GM18858 (cell line): ENCODE measurements around the gene CAPN14.

ENCODE experiments used
- ATAC-seq: cut with Tn5 transposase; IDR thresholded peaks from one replicate; pipeline ENCODE4 v1.9.1; 2021; ENCODE audit not compliant: unreplicated experiment

Gene CAPN14

DNA sequence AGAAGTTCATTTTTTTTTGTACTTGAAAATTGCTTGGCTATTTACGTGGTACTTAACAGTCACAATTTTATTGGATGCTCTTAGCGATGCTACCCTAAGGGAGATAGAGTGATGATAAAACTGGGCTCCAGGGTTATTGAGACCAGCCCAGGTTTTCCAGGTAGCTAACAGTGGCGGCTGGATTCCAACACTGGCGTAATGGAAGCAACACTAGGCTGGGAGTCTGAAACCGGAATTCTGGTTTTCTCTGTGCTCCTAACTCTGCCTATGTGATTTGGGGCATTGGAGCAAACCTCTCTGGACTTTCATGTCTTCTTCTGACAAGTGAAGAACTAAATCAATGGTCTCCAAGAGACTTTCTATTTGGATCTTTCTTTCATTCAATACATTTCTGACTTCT, 69.7 kb downstream of the CAPN14 start:
- ATAC-seq, result no peak

- ATAC-seq, result no peak
Observed at GRCh38 chr2:31142110-31142509, 75.2 kb downstream of the CAPN14 start.

DNA sequence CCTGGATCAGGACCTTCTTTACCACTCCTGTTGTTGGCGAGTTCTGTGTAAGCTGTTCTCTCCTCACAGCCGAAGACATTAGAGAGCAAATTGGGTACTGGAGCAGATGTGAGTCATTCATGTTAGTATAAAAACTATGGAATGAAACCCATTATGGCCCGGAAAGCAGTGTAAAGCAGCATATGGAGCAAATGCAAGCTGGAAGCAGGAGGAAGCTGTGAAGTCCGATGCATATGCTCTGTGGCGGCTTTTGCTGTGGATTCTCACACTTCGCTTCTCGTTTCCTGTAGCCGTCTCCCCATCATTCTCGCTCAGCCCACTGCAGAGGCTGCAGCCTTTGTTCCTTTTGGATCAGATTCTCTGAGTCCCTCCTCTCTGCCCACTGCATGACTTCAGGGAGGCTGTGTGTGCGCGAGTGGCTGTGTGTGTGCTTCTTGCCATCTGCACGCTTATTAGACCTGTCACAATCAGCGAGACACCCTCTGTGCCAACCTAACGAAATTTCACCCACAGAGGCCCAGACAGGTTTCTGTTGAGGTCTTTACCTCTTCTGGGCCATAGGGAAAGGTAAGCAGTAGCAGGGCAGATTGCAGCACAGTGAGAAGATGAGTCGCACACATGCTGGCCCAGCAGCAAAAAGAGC, 75.8 kb downstream of the CAPN14 start:
- no peak for ATAC-seq

GRCh38 chr2:31140151-31140550, 77.2 kb downstream of the CAPN14 start:
- ATAC-seq, result no peak

DNA sequence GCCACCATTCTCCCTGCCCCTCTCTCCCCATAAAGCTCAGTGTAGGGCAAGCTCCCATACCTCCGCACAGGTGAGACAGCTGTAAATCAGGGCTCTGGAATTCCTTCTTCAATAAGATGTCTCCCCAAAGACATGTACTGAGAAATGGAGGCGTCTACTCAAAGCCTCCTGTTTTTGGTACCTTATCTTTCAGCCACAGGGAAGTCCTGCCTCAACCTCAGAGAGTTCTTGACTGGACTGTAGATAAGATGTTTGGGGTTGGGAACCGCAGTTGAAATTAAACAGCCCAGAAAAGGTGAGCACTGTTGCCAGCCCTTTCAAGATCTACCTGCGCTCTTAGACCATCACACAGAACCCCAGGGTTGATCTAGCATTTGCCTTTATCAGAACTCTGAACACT, 77.6 kb downstream of the CAPN14 start:
- no peak for ATAC-seq

- ATAC-seq, result no peak
Observed at GRCh38 chr2:31138037-31138962, 79.0 kb downstream of the CAPN14 start, which contains the start of gene GALNT14. TSS of gene GALNT14 (minus strand) at chr2:31138440. CDS start at chr2:31138086, 354 bp downstream.

GRCh38 chr2:31137211-31138036, 79.9 kb downstream of the CAPN14 start:
- ATAC-seq, result no peak

- ATAC-seq, result no peak
Observed at GRCh38 chr2:31136732-31137131, 80.6 kb downstream of the CAPN14 start.

GRCh38 chr2:31136000-31136399, 81.3 kb downstream of the CAPN14 start:
- no peak for ATAC-seq

DNA sequence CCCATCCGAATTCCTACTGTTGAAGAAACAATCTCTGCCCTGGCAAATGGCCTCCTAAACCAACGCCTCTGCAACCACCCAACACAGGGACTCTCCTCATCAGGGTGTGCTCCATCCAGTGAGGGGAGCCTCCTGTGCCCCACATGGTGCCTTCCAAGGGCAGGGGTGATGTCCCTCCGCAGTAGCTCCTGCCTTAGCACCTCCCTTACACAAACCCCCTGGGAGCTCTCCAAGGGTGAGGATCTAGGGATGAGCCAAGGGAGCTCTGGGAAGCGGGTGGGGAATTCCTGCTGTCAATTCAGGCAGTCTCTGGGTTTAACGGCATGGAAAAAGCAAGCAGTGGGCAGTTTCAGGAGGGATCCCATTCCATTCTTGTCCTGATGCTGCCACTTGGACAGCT, 82.8 kb downstream of the CAPN14 start:
- no peak for ATAC-seq

DNA sequence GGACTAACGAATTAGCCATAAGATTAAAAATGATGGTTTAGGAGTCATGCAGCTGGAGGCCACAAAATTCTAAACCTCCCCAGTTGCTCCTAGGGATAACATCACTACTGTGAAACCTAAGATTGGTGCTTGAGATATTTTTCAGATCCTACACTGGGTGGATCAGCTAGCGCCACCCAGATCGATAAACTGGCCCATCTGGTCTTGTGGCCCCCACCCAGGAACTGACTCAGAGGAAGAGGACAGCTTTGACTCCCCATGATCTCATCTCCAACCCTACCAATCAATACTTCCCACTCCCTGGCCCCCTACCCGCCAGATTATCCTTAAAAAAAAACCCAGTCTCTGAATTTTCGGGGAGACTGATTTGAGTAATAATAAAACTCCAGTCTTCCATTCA, 84.5 kb downstream of the CAPN14 start:
- ATAC-seq, result no peak

DNA sequence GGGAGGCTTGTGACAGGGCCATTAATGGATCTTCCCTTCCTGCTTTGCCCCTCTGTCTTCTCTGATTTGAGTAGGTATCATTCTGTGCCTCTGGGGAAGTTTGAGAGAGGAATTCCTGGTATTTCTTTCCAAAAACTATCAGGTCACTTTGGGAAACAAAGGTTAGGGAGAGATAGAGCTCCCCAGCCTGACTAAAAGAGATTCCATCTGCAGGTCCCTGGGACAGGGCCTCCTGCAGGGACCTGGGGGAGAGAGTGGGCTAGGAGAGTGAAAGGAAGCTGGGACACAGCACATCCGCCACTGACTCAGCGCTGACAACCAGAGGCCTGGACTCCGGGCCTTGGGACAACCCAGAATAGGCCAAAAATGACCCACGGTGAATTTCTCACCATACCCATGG, 85.4 kb downstream of the CAPN14 start:
- ATAC-seq, result no peak

- ATAC-seq, result no peak
Observed at GRCh38 chr2:31129375-31130171, 87.7 kb downstream of the CAPN14 start.

DNA sequence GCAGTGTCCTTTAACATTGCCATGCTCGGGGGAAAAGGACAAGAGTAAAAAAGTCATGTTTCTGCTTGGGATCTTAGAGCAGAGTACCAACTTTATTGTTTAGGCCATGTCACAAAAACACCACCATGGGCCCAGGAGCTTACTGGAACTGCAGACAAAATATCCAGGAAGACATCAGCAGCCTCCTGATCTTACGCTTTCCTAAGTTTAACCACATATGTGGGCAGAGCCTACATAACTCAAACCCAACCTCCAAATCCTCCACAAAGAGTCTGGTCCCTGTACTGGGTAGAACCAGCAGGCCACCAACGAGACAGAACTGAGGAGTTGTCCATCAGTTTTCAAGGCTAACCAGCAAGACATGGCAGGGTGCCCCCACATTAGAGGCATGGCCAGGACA, 89.4 kb downstream of the CAPN14 start:
- ATAC-seq, result no peak

DNA sequence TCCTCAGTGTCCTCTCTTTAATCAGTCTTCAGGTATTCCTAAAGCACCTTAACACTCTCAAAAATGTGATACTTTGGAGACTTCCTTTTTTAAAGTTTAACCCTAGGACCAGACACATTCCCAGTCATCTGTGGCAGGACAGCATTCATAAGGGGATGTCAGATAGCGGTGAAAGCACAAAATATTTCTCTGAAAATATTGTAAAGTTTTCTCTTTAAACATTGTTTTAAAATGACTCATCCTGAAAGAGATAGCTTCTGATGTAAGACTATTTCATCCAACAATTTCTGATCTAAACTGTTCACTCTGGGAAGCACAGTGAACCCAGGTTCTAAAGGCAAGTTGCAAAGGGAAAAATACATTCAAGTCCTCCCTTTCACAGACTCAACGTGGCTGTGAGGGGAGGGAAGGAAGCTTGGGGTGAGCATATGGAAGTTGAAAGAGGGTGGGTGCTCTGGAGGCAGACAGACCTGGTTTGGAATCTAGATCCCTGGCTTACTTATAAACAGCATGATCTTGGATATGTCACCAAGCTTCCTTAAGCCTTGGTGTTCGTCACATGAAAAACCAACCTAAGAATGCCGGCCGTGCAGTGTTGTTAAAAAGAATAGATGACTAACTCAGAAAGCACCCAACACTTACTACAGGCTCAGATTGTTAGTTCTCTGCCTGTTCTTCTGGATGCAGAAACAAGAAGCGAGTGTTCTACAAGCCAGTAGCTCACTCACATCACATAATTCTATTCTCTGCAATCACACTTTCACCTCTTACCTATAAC, 91.2 kb downstream of the CAPN14 start:
- ATAC-seq, result no peak

- no peak for ATAC-seq
Observed at GRCh38 chr2:31124904-31125303, 92.4 kb downstream of the CAPN14 start.
